CD4-positive, alpha-beta T cell treated with Interleukin-4 for 4 hours (primary cell): ENCODE data around the gene C2CD3.

Source experiments
- DNase-seq: peaks from one replicate; pipeline ENCODE4 v3.0.0-alpha.2; 2020

C2CD3 gene

DNA sequence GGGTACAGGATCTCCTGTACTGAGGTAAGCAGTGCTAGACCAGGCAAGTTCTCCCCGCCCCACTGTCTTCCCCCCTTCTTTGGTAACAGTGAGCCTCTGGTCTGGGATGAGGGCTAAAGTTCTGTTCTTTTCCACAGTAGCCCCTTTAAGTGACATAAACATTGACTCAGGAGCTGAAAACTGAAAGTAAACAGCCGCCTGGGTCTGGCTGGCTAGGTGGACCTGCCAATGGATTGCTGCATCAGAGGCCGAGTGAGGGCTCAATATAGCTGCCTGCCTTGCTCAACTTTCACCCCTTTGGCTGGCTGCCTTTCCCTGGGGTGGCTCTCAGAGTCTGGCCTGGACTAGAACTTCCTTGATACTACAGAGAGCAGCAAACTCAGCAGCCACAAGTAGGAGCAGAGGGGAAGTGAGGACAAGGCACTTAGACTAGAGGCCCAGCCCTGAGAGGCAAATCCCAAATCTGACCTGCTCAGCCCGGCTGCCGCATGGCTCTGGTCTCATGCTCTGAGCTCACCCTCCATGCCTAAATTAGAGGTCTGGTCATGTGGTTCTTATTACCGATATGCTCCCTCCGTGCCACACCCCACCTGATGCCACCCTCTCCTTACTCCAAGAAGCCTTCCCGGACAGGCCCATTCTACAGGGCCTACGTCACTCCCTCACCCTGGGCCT is 152.3 kb downstream of the C2CD3 start:
- DNase-seq, result no peak

DNA sequence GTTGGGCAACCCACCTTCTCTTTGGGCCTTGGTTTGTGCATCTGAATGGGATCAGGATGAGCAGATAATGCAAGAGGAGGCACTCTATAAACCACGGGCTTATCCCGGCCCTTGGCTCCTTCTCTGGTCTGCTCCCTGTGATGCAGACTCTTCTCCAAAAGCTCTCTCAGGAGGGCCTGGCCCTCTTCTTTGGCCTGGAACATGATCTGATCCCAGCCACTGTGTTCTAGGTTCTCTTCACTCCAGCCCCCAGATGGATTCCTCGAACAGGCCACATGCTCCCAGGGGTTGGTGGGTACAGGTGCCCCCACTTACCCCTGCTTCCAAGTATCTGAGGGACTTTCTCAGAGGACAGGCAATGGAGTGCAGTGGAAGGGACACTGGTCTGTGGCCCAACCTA is 153.2 kb downstream of the C2CD3 start:
- DNase-seq, result no peak

DNA sequence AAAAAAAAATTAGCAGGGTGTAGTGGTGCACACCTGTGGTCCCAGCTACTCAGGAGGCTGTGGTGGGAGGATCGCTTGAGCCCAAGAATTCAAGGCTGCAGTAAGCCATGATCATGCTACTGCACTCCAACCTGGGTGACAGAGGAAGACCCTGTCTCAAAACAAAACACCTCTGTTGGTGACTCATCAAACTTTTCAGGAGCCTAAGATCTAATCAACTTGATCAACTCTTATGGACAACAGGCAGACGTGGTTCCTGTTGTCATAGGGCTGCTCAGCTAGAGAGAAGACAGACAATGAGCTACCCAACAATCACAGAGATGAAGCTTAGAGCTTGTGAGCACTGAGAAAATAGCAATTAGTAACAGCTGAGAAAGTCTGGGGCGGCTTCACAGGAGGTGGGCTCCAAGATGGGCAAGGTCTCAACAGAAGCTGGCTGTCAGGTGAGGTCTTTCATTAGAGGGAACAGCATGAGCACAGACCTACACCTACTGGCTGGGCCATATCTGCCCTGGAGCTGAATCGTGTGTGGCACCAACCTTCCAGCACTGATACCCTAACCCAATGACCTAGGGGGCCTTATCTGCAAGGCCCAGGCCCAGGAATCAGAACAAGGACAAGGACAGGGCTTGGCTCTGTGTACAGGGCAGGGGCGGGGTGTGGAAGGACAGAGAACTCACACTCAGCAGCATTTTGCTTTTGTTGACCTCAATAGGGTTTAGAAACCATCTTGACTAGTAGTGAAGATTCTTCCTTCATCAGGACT is 154.7 kb downstream of the C2CD3 start:
- DNase-seq, result peak; percentile 54

DNA sequence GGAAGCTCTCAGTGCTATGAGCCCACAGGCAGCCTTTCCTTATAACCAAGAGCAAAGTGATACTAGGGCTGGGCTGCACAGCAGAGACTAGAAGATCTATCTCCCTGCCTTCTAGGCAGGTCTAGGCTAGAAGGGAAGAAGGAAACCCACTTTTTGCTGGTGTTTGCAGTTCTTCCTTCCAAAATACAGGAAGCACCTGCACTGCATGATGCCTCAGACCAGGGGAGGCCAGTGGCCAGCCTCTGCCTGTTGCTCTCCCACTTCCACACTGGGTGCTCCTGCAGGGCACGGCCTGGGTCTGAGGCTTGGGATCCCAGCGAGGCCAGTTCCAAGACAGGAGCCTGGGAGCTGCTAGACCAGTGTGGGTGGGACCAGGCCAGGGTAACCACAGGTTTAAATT is 155.9 kb downstream of the C2CD3 start:
- DNase-seq, result no peak

DNA sequence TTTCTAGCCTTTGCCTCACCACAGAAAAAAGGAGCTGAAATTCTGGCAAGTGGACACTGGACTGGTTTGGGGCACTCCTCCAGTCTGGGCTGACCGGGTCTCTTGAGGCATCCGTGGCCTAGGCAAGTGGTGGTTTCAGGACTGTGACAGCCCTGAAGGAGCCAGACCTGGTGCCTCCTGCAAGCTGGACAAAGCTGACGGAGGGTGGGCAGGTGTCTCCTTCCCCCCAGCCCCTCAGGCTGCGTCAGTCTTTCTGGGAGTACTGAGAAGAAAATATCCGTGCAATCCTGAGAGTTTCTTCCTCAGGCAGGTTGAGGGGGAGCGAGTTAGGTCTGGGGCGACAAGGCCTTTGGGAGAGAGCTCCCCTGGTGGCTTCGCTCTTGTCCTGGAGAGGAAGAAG is 157.7 kb downstream of the C2CD3 start:
- no peak for DNase-seq

DNA sequence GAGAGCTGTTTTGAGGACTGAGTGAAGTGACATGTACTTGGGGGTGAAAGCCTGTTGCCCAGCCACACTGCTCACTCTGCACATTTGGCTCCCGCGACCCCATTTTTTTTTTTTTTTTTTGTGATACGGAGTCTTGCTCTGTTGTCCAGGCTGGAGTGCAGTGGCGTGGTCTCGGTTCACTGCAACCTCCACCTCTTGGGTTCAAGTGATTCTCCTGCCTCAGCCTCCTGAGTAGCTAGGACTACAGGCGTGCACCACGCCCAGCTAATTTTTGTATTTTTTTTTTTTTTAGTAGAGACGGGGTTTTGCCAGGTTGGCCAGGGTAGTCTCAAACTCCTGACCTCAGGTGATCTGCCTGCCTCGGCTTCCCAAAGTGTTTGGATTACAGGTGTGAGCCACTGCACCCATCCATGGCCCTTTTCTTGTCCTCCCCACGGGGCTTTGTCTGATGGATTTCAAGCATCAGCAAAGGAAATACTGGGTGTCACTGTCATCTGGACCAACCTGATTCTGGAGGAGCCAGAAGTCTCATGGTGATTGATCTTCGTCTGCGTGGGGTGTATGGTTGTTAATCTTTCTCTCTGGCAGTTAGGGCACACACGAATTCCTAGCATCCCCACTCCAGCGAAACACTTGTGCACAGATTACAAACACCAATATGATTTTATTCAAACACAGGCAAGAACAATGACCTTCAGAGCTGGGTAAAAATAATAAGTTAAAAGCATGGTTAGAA is 158.6 kb downstream of the C2CD3 start:
- no peak for DNase-seq

DNA sequence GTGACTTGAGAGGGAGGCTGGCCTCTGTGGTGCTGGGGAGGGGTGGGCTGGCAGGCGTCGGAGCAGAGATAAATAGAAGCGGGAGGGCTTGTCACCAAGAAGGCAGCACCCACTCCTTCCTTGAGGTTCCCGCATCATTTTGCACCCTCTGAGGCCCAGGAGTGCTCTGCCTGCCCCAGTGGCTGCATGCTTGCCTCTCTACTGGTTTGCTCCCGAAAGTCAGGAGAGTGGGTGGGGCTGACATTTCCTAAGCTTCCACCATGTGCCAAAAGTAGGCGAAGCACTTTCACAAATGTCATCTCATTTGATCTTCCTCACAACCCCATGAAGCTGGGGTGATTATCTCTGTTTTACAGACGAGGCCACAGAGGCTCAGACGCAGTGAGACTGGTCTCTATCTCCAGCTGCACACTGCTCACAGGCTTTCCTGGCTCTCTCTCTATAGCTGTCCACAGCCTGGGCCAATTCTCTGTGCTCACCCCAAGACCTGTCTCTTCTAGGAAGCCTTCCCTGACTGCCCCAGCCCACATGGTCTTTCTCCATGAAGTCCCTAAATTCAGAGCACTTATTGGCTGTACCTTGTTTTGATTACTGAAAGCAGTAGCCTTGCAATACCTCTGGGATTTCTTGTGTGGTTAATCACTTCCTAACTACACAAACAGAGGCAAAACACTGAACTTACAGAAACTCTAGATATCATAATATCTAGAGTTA is 159.3 kb downstream of the C2CD3 start:
- DNase-seq, result peak; percentile 92

DNA sequence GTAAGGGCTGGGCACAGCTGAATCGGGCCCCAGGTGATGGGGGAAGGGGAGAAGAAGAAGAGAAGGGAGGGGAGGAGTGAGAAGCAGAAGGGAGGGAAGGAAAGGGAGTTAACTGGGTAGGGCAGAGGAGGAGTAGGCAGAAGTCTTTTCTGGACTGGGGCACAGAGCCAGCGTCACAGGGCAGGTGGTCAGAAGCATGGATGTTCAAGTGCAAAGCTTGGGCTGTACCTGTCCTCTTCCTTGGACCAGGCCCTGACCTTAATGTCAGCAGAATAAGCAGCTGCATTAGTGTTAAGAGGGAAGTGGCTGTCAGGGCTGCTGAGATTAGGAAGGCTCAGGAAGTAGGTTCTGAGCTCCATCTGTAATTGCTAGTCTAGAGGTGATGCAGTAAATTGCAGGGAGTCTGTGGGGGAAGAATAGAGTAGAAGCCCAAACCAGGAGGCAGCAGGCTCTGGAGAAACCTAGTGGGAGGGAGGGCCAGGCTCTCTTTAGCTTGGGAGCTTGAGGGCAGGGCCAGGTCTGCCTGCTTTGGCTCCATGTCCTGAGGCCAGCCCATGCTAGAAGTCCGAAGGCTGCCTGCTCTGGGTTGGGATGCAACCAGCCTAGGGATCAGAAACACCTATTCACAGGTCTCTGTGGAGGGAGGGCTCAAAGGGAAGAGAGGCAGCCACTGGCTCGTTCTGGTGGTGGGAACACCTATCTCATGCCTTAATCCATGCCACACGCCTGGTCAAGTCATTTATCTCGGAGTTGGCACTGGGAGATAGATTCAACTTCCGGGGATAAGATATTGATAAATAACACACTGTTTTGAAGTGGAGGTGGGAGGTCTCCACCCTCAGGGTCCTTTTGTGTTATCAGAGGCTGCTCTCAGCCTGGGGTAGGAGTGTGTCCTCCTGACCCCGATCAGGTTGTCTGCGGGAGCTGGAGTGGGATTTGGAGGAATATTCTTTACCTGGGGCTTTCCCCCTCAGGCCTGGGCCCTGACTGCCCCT is 160.2 kb downstream of the C2CD3 start:
- no peak for DNase-seq

DNA sequence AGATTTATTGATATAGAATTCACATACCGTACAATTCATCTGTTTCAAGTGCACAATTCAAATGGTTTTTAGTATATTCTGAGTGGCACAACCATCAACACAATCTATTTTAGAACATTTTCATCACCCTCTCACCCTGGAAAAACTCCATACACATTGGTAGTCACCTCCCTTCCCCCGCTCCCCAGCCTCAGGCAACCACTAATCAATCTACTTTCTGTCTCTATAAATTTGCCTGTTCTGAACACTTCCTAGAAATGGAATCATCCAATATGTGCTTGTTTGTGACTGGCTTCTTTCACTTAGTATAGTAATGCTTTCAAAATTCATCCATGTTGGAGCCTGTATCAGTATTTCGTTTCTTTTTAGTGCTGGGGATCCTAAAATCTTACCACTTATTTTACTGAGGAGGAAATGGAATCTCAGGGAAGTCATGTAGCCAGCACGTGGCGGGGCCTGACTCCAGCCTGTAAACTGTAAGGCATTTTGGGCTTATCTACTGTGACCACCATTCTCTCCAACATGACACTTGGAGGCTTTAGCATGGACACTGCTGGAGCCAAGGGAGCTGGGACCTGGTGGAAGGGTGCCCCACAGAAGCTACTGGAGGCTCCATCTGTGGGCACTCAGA is 161.0 kb downstream of the C2CD3 start:
- no peak for DNase-seq

DNA sequence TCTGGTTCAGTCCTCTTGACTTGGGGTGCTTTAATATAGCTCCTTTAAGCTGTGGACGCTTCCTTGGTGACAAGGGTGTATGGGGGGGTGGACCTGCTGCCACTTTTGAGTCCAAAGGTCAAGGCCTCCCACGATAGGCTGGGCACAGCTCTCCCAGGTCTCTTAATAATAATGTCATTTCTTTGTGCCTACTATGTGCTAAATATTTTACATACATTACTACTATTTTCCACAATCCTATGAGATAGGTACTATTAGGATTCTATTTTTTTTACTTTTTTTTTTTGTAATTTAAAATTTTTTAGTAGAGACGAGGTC is 161.6 kb downstream of the C2CD3 start:
- DNase-seq, result no peak

DNA sequence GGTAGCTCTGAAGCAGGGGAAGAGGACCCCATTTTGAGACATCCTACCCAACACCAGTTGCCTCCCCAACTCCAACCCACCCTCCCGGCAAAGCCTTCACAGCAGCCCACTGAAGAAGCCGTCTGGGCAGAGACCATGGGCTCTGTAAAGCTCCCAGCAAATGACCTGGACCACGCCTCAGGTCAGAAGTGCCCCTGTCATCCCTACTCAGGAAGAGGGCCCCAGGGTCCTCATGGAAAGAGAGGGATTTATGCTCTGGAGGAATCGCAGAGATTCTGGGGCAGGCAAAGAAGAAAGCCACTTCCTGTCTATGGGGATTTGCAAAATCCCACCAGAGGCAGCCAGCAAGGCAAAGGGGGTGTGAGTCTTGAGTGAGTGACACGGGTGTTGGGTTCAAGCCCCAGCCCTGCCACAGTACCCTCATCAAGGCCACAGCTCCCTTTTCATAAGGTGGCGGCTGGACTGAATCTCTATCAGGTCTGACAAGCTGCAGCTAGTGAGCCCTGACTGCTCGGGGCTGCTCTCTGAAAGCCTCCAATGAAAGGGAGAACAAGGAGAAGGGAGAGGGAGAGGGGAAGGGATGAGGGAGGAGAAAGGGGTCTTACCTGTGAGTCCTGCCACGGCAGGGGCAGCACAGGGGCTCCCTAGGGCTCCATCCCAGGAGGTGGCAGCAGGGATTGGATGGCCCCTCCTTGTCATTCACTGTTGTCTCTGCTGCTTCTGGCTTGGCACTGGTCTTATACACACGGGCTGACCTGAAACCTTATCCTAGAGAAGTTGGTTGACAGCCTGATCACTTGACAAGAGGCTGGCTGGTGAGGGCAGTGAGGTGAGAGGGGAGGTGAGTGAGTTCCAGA is 162.2 kb downstream of the C2CD3 start, which contains the start of gene UCP3:
UCP3 (minus strand) TSS at position 713 of the 857 bp plus-strand sequence. CDS start 2,043 bp downstream, outside the sequence.
- no peak for DNase-seq

DNA sequence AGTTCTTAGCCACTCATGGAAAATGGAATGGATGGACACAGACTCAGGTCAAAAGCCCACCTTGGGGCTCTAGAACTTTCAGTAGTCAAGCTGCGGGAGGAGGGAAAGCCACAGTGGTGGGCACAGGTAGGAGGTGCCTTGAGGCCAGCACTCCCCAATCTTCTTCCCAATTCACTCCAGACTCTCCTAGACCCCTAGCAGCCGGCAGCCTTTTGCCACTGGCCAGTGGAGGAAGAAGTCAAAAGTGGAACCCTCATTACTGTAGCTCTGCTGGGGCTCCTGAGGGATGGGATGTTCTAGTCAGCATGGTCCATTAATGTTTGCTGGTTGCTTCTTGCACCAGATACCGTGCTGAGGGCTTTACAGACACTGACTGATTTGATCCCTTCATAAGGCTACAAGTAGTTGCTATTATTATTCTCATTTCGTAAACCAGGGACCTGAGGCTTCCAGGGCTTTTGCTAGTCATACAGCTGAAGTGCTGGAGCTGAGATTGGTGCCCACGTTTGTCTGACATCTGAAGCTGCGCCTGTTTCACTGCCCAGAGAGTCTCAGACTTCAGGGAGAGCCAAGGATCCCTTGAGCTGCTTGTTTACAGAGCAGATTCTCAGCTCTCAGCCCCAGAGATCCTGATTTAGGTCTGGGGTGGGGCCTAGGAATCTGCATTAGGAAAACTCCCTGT is 163.0 kb downstream of the C2CD3 start:
- no peak for DNase-seq

DNA sequence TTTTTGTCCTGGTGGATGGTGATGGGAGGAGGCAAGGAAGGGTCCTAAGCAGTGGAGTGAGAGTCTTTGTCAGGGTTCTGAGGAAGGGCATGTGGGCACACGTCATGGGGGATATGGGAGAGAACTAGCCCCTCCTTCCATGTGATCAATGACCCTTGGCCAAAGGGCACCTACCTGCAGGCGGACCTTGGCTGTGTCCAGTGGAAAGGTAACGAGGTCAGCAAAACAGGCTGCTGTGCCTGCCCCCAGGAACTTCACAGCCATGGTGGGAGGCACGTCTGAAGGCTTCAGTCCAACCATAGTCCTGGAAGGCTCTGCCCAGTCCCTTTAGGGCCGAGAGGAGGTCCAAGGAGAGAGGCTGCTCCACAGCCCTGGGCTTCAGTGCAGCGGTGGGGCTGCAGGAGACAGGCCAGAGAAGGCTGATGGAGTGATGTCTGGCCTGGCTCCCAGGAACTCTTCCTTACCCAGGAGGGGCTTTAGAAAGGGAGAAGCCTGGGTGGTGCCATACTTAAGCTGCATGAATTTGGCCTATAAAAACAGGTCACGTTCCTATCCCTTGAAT is 164.0 kb downstream of the C2CD3 start:
- DNase-seq, result no peak

DNA sequence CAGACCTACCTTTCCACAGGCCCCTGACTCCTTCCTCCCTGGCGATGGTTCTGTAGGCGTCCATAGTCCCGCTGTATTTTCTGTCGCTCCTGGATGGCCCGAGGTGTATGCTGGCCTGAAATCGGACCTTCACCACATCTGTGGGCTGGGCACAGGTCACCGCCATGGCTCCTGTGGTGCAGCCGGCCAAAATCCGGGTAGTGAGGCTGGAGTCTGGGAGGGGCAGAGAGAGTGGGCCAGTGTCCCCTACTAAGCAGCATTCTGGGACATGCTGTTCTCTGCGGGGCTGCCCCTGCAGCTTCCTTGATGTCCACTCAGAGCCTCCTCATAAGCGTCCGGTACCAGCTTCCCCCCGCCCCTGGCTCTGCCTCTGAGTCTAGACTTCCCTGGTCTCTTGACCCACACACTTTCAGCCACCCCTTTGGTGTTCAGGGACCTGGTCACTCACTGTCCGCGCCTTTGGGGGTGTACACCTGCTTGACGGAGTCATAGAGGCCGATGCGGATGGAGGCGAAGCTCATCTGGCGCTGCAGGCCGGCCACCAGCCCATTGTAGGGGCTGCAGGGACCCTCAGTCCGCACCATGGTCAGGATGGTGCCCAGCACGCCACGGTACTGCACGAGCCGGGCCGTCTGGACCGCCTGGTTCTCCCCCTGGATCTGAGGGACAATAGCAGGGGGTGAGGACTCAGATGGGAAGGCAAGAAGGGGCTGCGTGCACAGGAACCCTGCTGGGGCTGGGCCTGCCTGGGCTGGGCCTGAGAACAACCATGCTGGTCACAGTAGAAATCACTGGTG is 164.9 kb downstream of the C2CD3 start:
- DNase-seq, result no peak

DNA sequence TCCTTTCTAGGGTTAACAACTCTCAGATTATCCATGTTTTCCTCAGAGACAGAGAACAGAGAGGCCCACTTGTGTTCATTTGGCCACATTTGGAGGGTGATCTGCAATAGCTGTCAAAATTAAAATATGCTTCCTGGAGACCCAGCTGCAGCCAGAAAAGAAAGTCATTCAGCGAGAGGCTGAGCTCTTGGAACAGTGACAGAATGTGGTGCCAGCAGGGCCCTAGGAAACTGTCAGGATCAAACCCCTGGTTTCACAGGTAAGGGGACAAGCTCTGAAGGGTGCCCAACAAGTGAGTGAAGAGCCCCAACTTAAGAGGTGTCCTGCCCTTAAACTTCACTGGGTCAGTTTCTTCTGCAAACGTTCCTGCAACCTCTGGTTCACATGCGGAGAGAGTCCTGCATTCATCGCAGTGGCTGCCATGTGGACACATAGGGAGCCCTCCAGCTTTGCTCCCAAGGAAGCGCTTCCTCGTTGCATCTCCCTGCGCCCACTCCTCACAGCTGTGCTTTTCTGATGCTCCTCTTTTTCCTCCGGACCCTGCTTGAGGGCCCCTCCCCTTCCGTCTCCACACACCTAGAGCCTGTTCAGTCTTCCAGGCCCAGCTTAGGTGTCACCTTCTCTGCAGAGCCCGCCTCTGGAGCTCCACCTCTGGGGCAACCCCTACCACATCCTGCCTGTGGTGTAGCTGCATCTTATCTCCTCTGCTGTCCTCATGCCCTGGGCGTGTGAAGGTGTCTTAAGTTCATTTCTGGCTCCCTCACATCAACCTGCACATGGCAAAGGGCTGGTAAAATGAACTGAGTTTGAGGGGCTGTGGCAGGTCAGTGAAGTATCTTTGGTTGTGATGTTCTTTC is 165.8 kb downstream of the C2CD3 start:
- DNase-seq, result peak; percentile 94

DNA sequence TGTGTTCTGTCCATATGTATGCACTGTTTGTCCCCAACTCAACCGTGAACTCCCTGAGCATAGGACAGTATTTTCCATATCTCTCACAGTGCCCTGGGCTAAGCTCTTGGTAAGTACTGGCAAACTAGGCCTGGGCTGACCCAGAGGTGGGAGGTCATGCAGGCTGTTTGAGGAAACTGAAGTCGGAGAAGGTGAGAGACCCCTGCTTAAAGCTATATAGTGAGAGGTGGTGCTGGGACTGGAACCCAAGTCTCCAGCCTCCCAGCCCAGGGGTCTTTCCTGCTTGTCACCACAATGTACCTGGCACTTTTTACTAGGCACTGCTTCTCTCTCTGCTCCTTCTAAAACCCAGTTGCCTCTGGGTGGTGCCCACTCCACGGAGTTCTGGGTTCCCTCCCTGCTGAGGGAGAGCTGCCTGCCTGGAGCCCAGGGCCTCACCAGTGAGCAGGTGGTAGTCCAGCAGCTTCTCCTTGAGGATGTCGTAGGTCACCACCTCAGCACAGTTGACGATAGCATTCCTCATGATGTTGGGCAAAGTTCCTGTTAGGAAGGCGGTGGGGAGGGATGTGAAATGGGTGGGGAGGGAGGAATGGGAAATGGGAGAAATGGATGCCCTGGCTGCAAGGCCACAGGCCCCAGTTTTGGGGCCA is 166.6 kb downstream of the C2CD3 start:
- DNase-seq, result no peak

DNA sequence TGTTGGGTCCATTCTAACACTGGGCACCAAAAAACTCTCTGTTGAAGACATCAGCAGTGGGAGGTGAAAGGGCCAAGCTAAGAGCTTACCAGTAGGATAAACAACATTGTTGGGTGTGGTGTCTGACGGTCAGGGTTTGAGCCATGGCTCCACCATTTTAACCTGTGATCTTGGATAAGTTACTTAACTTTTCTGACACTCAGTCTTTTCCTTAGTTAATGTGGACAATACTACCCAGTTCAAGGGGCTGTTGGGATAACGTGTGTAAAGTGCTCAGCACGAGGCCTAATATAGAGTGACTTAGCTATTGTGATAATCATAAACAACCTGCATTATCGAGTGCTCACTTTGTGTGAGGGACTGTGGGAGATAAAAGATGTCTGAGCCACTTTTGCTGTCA is 168.0 kb downstream of the C2CD3 start:
- no peak for DNase-seq
